GM18502 (cell line): ENCODE data around the gene PSMD11.
A peak's percentile ranks its signal among the peaks of the same experiment; 100 is the strongest.
"Not testable (repeated sequence)": the region's sequence is repeated elsewhere in the genome, so short reads cannot be mapped to it uniquely, and the experiment has no call there.

Experiments used
- ATAC-seq: cut with Tn5 transposase; IDR thresholded peaks from one replicate; pipeline ENCODE4 v1.9.1; 2021; ENCODE audit warnings: mild to moderate bottlenecking; ENCODE audit not compliant: unreplicated experiment, poor library complexity

Gene PSMD11

DNA sequence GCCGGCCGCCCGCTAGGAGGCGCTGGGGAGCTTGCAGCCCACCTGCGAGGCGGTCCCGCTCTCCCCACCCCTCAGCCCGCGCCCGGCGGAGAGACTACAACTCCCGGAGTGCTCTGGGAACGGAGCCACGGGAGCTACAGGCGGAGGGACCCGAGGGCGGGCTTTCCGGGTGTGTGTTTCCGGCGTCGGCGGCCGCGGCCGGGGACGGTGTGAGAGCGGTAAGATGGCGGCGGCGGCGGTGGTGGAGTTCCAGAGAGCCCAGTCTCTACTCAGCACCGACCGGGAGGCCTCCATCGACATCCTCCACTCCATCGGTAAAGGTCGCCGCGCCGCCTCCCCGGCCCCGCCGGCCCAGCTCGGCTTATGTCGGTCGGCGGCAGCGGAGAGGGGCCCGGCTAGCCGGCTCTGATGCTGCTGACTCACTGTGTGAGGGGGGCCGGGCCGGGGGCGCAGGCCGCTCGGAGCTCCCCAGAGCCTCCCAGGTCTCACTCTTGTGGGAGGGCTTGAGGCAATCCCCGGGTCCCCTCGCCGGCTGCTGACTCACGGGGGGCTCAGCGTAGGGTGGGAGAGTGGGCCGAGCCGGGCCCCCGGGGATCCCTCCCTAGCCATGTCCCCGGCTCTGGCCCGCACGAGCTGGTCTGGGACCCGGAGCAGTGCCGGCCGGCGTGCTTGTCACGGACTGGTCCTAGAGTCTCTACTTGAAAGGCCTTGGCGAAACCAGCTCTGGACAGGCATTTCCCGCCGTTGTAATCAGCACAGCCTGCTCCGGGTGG is at the start of gene PSMD11:
Gene PSMD11 (plus strand): TSS at position 210 of the 773 bp plus-strand sequence. CDS start 14 bp downstream, at position 224.
- ATAC-seq = peak; percentile 92

DNA sequence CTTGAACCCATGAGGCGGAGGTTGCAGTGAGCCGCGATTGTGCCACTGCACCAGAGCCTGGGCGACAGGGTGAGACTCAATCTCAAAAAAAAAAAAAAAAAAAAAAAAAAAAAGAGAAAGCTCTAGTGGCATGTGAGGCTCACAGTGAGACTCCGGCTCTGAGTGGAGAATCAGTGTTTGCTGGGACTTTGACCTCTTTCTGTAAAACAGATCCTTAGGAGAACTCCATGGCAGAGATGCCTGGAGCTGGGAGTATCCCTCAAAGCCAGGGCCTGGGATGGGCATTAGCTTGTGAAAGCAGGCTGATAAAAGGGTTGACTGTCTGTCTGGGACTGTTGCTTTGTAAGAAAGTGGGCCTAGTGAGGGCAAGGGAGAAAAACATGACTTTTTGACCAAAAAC is 48.0 kb upstream of the PSMD11 start:
- no peak for ATAC-seq

DNA sequence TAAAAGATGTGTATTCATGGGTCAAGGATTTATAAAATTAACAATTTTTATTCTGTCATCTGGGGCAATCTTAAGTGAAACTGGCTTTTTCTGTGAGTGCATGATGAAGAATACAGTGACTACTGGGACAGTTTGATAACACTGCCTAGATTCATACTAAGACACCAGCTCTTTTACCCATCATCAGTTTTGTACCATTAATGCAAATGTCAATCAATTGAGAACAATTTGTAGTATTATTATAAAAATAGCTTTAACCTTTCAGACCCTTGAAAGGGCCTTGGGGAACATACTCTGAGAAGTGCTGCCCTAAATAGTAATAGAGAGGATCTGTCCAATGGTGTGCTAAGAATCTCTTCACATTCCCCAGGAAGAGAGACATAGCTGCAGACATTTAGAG is 45.4 kb upstream of the PSMD11 start:
- ATAC-seq = no peak

DNA sequence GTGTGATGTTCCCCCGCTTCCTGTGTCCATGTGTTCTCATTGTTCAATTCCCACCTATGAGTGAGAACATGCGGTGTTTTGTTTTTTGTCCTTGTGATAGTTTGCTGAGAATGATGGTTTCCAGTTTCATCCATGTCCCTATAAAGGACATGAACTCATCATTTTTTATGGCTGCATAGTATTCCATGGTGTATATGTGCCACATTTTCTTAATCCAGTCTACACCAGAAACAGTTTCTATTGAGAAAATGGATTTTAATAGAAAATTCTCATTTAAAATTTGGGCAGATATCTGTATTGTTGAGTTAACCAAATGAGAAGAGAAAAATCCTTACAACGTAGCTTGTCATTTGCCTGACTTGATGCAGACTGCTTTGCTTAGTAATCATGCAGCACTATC is 34.2 kb upstream of the PSMD11 start:
- ATAC-seq = not testable (repeated sequence)

DNA sequence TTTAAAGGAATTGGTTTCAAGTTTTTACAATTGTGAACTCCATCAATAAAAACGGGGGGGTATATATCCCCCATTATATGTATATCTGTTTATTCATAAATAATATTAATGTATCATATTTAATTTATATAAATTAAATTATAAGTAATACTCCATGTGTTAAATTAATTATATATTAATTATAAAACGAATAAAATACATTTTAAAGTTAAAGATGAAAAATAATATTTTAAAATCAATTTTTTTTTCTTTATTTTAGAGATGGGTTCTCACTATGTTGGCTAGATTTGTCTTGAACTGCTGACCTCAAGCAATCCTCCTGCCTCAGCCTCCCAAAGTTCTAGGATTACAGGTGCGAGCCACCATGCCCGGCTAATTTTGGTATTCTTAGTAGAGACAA is 17.4 kb upstream of the PSMD11 start:
- no peak for ATAC-seq

DNA sequence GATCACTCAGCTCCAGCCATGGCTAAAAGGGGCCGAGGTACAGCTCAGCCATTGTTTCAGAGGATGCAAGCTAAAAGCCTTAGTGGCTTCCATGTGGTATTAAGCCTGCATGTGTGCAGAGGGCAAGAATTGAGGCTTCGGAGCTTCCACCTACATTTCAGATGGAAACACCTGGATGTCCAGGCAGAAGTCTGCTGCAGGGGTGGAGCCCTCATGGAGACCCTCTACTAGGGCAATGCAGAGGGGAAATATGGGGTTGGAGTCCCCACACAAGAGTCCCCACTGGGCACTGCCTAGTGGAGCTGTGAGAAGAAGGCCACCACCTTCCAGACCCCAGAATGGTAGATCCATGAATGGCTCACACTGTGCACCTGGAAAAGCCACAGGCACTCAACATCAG is 14.7 kb upstream of the PSMD11 start:
- no peak for ATAC-seq

DNA sequence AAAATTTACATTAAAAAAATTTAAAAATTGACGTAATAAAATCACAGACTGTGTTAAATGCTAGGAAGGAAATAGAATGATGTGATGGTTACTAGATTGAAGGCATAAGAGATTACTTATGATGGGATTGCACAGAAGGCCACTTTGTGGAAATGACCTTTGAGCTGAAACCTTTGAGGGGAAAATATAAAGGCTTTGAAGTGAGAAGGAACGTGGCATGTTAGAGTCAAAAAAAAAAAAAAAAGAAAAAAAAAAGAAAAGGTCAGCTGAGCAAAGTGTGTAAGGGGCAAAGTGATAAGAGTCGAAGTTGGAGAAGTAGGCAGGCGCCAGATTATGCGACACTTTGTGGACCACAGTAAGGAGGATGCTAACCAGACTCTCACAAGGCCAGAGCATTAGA is 3.6 kb upstream of the PSMD11 start:
- no peak for ATAC-seq

DNA sequence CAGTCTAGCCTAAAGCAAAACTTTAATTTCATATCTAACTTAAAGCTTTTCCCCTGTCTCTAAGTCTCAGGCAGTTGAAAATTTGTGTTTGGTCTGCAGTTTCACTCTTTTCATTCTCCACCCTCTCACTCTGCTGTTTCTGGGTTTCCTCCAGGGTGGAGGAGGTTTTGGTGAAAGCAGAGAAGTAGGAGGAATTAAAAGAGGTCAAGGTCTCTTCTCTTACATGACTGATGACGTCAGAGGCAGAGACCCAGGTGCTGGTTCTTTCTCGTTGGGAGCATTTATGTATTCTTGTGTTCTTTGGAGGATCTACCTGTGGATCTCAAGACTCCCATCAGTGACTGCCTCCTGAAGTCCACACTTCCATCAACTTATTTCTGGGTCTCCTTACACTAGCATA is 2.4 kb upstream of the PSMD11 start:
- ATAC-seq = no peak

DNA sequence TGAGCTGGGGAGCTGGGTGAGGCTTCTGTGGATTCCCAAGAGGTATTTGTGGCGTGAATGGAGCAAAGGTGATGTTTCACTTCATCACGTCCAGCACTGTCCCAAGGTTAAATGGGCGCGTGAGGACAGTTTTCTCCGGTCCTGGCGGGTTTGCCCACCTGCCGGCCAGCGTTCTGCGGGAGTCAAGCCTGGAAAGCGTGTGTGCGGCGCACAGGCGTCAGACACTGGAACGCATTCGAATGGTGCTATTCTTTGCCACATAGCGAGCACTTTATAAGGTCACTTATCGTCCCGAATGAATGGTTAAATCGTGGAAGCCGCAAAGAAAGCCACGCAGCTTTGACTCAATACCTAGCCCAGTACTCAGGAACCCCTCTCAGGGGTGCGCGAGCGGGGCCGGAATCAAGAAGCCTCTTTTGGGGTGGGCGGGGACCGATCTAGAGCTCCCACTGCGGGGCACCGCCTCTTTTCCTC is 446 bp upstream of the PSMD11 start:
- ATAC-seq = no peak

DNA sequence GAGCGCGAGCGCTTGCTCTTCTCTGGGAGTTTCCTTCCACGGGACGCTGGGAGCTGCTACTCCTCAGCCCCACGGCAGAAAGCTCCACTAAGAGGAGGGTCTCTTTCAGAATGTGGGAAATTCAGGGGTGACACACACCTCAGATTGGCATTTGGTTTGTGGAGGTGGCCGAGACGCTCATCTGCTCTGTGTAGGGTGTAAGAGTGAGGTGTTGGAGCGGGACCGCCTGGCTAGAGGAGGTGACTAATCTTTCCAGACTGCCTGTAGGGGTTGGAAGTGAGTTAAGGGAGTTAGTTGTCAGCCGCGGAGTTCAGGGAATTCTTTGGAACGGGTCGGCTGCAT is 735 bp downstream of the PSMD11 start:
- ATAC-seq = peak; percentile 25

DNA sequence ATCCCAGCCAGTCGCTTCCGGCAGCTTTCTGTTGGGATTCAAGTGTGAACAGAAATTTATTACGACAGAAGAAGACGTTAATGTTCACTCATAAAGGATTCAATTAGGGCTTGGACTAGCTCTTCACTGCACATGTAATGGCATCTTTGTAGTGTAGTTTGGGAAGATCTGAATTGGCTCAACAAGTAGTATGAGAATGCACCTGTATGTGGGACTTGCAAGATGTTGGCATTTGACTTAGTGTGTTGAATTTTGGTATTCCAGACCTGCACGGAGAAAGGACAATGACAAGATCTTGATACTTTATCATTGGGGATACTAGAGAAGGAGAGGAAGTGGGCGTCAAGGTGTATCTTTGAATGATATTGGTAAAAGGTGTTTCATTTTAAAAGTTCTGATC is 1.2 kb downstream of the PSMD11 start:
- no peak for ATAC-seq

DNA sequence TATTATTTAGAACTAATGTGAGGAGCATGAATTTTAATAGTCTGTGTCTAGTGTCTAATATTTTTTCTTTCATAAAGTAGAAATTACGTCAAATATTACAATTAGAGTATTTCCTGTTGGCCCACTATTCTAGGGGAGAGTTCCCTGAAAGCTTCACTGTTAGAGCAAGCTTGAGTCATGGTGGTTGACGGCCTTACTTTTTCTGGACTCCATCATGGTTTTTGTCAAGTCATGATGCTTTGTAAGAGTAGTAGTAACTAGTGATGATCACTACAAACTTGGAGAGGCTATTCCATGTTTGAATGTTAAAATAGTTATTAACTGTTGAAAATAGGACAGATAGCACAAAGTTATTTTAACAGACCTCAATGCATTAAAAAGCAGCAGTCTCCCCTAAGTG is 1.7 kb downstream of the PSMD11 start:
- ATAC-seq = no peak

DNA sequence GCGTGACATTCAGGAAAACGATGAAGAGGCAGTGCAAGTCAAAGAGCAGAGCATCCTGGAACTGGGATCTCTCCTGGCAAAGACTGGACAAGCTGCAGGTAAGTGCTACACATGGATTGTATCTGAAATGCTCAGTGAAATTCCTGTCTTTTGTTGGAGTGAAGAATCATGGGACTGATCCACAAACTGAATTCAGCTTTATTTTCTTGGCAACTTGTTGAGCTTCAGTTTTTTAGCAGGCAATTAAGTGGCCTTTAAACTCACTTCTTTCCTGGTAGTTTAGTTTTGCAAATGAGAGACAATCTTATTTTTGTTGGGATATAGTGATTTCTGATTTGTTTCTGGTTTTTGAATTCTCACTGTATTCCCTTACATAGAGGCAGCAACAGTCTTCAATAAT is 2.6 kb downstream of the PSMD11 start:
- ATAC-seq = no peak

DNA sequence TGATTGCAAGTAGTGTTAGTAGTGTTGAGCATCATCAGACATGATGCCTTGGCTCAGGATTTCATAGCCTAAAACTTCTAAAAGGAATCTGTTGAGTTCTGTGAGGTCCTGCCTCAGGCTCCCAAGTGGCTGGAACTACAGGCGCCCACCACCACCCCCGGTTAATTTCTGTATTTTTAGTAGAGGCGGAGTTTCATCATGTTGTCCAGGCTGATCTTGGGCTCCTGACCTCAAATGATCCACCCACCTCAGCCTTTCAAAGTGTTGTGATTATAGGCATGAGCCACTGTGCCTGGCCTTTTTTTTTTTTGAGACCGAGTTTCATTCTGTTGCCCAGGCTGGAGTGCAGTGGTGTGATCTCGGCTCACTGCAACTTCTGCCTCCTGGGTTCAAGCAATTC is 5.7 kb downstream of the PSMD11 start:
- no peak for ATAC-seq

DNA sequence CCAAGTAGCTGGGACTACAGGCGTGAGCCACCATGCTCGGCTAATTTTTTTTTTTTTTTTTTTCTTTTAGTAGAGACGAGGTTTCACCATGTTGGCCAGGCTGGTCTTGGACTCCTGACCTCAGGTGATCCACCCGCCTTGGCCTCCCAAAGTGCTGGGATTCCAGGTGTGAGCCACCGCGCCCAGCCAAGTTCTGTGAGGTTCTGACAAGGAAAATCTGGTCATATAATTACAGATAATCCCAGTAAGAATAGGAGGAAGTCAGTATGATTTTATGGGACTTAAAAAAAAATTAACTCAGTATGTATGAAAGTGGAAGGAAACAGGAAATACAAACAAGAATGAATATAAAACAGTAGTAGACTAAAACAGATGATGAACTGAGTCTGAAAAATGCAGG is 6.1 kb downstream of the PSMD11 start:
- ATAC-seq = not testable (repeated sequence)

DNA sequence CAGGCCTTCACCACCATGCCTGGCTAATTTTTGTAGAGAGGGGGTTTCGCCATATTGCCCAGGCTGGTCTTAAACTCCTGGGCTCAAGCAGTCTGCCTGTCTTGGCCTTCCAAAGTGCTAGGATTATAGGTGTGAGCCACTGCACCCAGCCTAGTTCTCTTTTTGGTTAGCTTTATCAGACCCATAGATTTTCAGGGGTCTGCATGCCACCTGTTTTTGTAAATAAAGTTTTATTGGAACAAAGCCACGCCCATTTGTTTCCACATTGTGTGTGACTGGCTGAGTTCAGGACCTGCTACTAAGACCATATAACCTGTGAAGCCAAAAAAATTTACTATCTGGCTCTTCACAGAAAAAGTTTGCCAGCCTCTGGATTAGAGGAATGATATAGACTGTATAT is 7.6 kb downstream of the PSMD11 start:
- ATAC-seq = no peak

DNA sequence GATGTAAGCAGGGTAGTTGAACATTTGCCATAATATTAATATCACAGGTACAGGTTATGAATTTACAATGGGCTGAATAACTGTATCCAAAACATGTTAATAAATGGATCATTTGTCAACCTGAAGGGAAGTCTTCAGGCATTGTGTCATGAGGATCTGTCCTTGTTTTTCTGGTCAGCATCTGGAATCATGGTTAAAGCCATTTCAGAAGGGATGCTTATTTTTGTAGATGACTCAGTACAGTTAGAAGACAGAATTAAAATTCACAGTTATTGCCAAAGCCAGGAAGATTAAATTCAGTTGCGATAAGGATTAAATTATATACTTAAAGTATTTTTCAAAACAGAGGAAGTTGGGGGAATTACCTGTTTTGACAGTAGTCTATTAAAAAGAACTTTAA is 8.0 kb downstream of the PSMD11 start:
- ATAC-seq = no peak

DNA sequence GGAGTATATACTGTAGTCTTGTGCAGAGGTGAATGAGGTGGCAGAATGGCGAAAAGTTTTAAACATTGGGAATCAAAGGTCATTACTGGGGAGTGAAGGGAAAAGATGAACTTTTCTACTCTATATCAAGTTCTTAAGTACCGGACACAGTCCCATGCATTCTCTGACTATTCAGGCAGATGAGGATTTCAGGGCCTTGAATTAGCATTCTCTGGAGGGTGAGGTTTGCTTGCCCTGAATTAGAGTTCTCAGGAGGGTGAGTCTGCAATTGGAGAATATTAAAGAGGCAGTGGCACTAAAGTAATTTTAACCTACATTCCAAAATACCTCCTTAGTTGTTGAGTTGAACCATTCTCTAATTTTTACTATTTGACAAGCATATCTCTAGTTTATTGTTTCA is 9.1 kb downstream of the PSMD11 start:
- no peak for ATAC-seq

DNA sequence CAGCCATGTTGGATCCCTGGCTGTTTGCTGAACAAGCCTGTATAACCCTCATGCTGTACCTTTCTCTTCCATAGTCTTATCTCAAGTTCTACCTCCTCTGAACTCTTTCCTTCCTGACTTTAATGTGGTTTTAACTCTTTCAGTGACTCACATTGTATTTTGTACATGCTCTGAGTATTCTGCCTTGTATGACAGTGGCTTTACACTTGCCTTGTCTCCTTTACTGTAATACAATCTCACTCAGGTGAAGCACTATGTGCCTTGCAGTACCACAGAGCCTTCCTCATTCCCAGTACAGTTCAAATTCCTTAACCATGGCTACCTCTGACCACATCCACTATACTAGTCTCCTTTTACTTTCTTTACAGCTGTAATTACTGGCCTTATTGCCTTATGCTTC is 14.1 kb downstream of the PSMD11 start:
- no peak for ATAC-seq

DNA sequence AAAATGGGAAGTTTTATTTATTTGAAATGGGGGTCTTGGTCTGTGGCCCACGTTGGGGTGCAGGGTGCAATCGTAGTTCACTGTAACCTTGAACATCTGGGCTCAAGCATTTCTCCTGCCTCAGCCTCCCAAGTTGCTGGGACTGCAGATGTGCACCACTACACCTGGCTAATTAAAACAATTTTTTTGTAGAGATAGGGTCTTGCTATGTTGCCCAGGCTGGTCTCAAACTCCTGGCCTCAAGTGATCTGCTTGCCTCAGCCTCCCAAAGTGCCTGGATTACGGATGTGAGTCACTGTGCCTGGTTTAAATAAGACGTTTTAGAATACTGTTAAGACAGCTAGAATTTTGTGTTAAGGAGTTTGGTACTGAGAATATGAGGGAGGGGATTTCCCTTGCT is 15.7 kb downstream of the PSMD11 start:
- no peak for ATAC-seq

DNA sequence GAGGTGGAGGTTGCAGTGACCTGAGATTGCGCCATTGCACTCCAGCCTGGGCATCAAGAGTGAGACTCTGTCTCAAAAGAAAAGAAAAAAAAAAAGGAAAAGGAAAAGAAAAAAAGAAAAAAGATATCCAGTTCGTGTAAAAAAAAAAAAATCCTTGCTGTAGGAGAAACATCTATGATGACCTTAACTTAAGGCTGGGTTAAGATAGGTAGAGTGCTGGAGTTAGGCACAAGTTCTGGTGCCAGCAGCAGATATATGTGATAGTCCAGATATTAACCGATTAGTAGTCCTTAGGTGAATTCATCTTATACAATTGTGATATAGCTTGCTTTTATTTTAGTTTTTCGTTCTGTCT is 17.2 kb downstream of the PSMD11 start:
- ATAC-seq = no peak

DNA sequence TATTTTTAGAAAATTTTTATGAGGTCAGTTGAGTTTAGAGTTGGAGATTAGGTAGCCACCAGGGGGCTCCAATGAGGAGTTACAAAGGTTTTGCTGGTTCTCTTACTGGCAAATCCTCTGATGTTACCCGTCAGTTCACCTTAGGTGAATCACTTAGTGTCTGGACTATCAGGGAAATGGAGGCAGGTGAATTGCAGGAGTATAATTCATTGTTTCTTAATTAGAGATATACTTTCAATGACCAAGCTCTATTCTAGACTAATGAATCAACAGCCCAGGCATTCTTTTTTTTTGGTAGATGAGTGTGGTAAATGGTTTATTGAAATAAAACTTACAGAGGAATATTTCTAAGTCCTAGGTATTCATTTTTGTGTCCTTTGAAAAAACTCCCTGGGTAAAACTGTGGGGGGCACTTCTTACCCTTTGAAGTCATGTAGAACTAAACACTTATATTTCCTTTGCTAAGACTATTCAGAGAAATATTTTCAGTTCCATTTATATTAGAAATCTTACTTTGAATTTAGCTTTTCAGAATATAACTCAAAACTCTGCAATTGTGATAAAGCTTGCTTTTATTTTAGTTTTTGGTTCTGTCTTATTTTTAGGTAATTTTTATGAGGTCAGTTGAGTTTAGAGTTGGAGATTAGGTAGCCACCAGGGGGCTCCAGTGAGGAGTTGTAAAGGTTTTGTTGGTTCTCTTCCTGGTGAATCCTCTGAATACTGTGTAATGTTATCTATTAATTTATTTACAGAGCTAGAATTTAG is 17.7 kb downstream of the PSMD11 start:
- ATAC-seq = no peak
